ENCODE results near the gene SAFB. TPM values are rescaled to one million over a fixed set of nuclear protein-coding genes. Genes with fewer than 3 reads are reported as not detected.

SAFB gene
- total and polyA plus RNA-seq, 2 experiments from 2014 or later, result 50.2 to 75.8 TPM

- H3K4me3 ChIP-seq, result no peak overlapping the region
- peaks cover 6% of the 10 kb centered on the region for H3K4me1 ChIP-seq (ENCODE audit: insufficient read depth)
- peaks cover 11% of the 10 kb centered on the region for H3K36me3 ChIP-seq (replicated peaks; ENCODE audit: insufficient read depth, low read depth)
- H4K20me1 ChIP-seq (ENCODE audit: insufficient read depth, poor library complexity, severe bottlenecking), result peaks cover 56% of the 10 kb centered on the region
- H3K27ac ChIP-seq, result no peak overlapping the region
- WGBS (ENCODE audit: low lambda C conversion rate, missing lambda C conversion rate), result 90% methylated on average over 5 of the region's 5 CpGs
- no peak overlapping the region for H3K4me2 ChIP-seq
- peaks cover 82% of the 10 kb centered on the region for H3K79me2 ChIP-seq
- H3K9me3 ChIP-seq (ENCODE audit: low read depth), result no peaks in the 10 kb centered on the region
- no peak overlapping the region for H2AFZ ChIP-seq
- DNase-seq (ENCODE audit: low spot score), result no peak
- H3K27me3 ChIP-seq, result no peaks in the 10 kb centered on the region
- no peaks in the 10 kb centered on the region for H3K9me2 ChIP-seq (replicated peaks; ENCODE audit: insufficient read depth)
- no peak for TF ChIP-seq CTCF (IDR thresholded peaks at IDR 0.05; ENCODE audit: poor library complexity)
- TF ChIP-seq EZH2phosphoT487 (IDR thresholded peaks at IDR 0.05; ENCODE audit: low read depth, severe bottlenecking, unreplicated experiment), result no peak
- TF ChIP-seq EZH2 (IDR thresholded peaks at IDR 0.05; ENCODE audit: borderline replicate concordance), result no peak
Observed at GRCh38 chr19:5645409-5645808, 22.5 kb downstream of the SAFB start.

- no peak overlapping the region for H3K4me3 ChIP-seq
- no peaks in the 10 kb centered on the region for H3K9me3 ChIP-seq (ENCODE audit: low read depth)
- 95% methylated on average over 4 of the region's 4 CpGs for WGBS (ENCODE audit: low lambda C conversion rate, missing lambda C conversion rate)
- DNase-seq (ENCODE audit: low spot score), result no peak
- no peak for TF ChIP-seq CTCF (IDR thresholded peaks at IDR 0.05; ENCODE audit: poor library complexity)
- TF ChIP-seq EZH2phosphoT487 (IDR thresholded peaks at IDR 0.05; ENCODE audit: low read depth, severe bottlenecking, unreplicated experiment), result no peak
- TF ChIP-seq EZH2 (IDR thresholded peaks at IDR 0.05; ENCODE audit: borderline replicate concordance), result no peak
- peaks cover 6% of the 10 kb centered on the region for H3K4me1 ChIP-seq (ENCODE audit: insufficient read depth)
- no peaks in the 10 kb centered on the region for H3K27me3 ChIP-seq
- H3K27ac ChIP-seq, result no peak overlapping the region
- H3K4me2 ChIP-seq, result no peak overlapping the region
- H3K36me3 ChIP-seq (replicated peaks; ENCODE audit: insufficient read depth, low read depth), result peaks cover 11% of the 10 kb centered on the region
- H4K20me1 ChIP-seq (ENCODE audit: insufficient read depth, poor library complexity, severe bottlenecking), result peaks cover 43% of the 10 kb centered on the region
- no peak overlapping the region for H2AFZ ChIP-seq
- no peaks in the 10 kb centered on the region for H3K9me2 ChIP-seq (replicated peaks; ENCODE audit: insufficient read depth)
- H3K79me2 ChIP-seq, result peaks cover 69% of the 10 kb centered on the region
Observed at GRCh38 chr19:5646703-5647102, 23.8 kb downstream of the SAFB start.

GRCh38 chr19:5648464-5648863 lies 25.6 kb downstream of the SAFB start:
- WGBS (ENCODE audit: low lambda C conversion rate, missing lambda C conversion rate), result 95% methylated on average over 11 of the region's 11 CpGs
- H3K9me2 ChIP-seq (replicated peaks; ENCODE audit: insufficient read depth), result no peaks in the 10 kb centered on the region
- no peak overlapping the region for H3K27ac ChIP-seq
- H3K36me3 ChIP-seq (replicated peaks; ENCODE audit: insufficient read depth, low read depth), result peaks cover 11% of the 10 kb centered on the region
- H3K4me1 ChIP-seq (ENCODE audit: insufficient read depth), result no peaks in the 10 kb centered on the region
- no peak overlapping the region for H3K4me2 ChIP-seq
- H2AFZ ChIP-seq, result no peak overlapping the region
- no peak for TF ChIP-seq EZH2phosphoT487 (IDR thresholded peaks at IDR 0.05; ENCODE audit: low read depth, severe bottlenecking, unreplicated experiment)
- TF ChIP-seq EZH2 (IDR thresholded peaks at IDR 0.05; ENCODE audit: borderline replicate concordance), result no peak
- TF ChIP-seq CTCF (IDR thresholded peaks at IDR 0.05; ENCODE audit: poor library complexity), result no peak
- peaks cover 26% of the 10 kb centered on the region for H4K20me1 ChIP-seq (ENCODE audit: insufficient read depth, poor library complexity, severe bottlenecking)
- DNase-seq (ENCODE audit: low spot score), result no peak
- no peak overlapping the region for H3K4me3 ChIP-seq
- H3K79me2 ChIP-seq, result peaks cover 53% of the 10 kb centered on the region
- H3K9me3 ChIP-seq (ENCODE audit: low read depth), result no peaks in the 10 kb centered on the region
- H3K27me3 ChIP-seq, result no peaks in the 10 kb centered on the region

- no peaks in the 10 kb centered on the region for H3K27me3 ChIP-seq
- no peaks in the 10 kb centered on the region for H3K9me3 ChIP-seq (ENCODE audit: low read depth)
- no peak overlapping the region for H3K4me2 ChIP-seq
- no peak overlapping the region for H2AFZ ChIP-seq
- peaks cover 7% of the 10 kb centered on the region for H4K20me1 ChIP-seq (ENCODE audit: insufficient read depth, poor library complexity, severe bottlenecking)
- TF ChIP-seq EZH2phosphoT487 (IDR thresholded peaks at IDR 0.05; ENCODE audit: low read depth, severe bottlenecking, unreplicated experiment) (no peak), CTCF (IDR thresholded peaks at IDR 0.05; ENCODE audit: poor library complexity) (no peak), EZH2 (IDR thresholded peaks at IDR 0.05; ENCODE audit: borderline replicate concordance) (no peak)
- H3K27ac ChIP-seq, result no peak overlapping the region
- H3K4me1 ChIP-seq (ENCODE audit: insufficient read depth), result no peaks in the 10 kb centered on the region
- H3K9me2 ChIP-seq (replicated peaks; ENCODE audit: insufficient read depth), result no peaks in the 10 kb centered on the region
- 96% methylated on average over 5 of the region's 5 CpGs for WGBS (ENCODE audit: low lambda C conversion rate, missing lambda C conversion rate)
- DNase-seq (ENCODE audit: low spot score), result no peak
- H3K79me2 ChIP-seq, result peaks cover 26% of the 10 kb centered on the region
- H3K36me3 ChIP-seq (replicated peaks; ENCODE audit: insufficient read depth, low read depth), result peaks cover 7% of the 10 kb centered on the region
- H3K4me3 ChIP-seq, result no peak overlapping the region
Observed at GRCh38 chr19:5651361-5651760, 28.5 kb downstream of the SAFB start.
